A549 (cell line): Measurements from ENCODE around the gene SLC1A2. TPM values are rescaled to one million over a fixed set of nuclear protein-coding genes. Genes with fewer than 3 reads are reported as not detected.

Experiments used
- ATAC-seq, 2 experiments: fragments of 200-7000 bp in 1 of 2; fragments of >200 bp in 1 of 2; cut with Nextera tagmentation in 1 of 2; cut with Tn5 transposase in 1 of 2; 3 replicates each; pipeline versions ENCODE4 v1.8.0 to v1.9.1; 2018 to 2020; ENCODE audit warnings: mild to moderate bottlenecking in 1 of 2, moderate library complexity in 1 of 2
- CTCF ChIA-PET: fragments of 300-600 bp; sonication (Branson Sonifier 250); formaldehyde crosslinking; extraction: SDS; loops from one replicate; lab custom pipeline; 2021; ENCODE audit warnings: antibody characterized with exemption, inconsistent platforms; lab: Yijun Ruan, JAX
- POLR2A ChIA-PET: fragments of 350-600 bp; formaldehyde crosslinking; extraction: SDS; loops from one replicate; lab custom pipeline; 2021; ENCODE audit warnings: antibody characterized with exemption, inconsistent platforms; lab: Yijun Ruan, JAX
- DNase-seq, 2 experiments: peaks; one replicate each; pipeline versions ENCODE4 v3.0.0 to v3.0.0-alpha.2; 2011 to 2016; ENCODE audit warnings: low read depth in 1 of 2, low spot score in 1 of 2
- FAIRE-seq: peaks from 2 replicates; lab custom pipeline; 2011; peaks lifted over from hg19 to GRCh38; lab: Jason Lieb, UNC
- H3K27ac ChIP-seq, 2 experiments: fragments of >200 bp; sonication (Bioruptor Twin); formaldehyde crosslinking; 3 replicates each; pipeline ENCODE4 v1.5.1; 2016 to 2017
- H3K4me1 ChIP-seq: fragments of >200 bp; sonication (Bioruptor Twin); formaldehyde crosslinking; 3 replicates; pipeline ENCODE4 v1.6.1; 2016
- H3K4me2 ChIP-seq: fragments of >200 bp; sonication (Bioruptor Twin); formaldehyde crosslinking; 3 replicates; pipeline ENCODE4 v1.6.1; 2016
- H3K4me3 ChIP-seq: fragments of >200 bp; sonication (Bioruptor Twin); formaldehyde crosslinking; 3 replicates; pipeline ENCODE4 v1.5.1; 2016
- H3K9me3 ChIP-seq: fragments of >200 bp; sonication (Bioruptor Twin); formaldehyde crosslinking; 3 replicates; pipeline ENCODE4 v1.6.1; 2016
- E2F6 ChIP-seq: IDR thresholded peaks from 2 replicates; pipeline ENCODE4 v1.6.1; 2012; ENCODE audit warnings: low read depth, borderline replicate concordance
- EHF ChIP-seq: fragments of 250-450 bp; sonication (Bioruptor Pico); IDR thresholded peaks from 2 replicates; pipeline ENCODE4 v1.5.0; 2020; ENCODE audit warnings: mild to moderate bottlenecking
- ELK1 ChIP-seq: fragments of 150-350 bp; IDR thresholded peaks from 2 replicates; pipeline ENCODE4 v1.6.1; 2014; ENCODE audit warnings: low read depth, mild to moderate bottlenecking, low read length
- ESRRA ChIP-seq: fragments of 150-350 bp; IDR thresholded peaks from 2 replicates; pipeline ENCODE4 v1.6.1; 2014; ENCODE audit warnings: mild to moderate bottlenecking, low read length, borderline replicate concordance
- FOSL2 ChIP-seq, 2 experiments: fragments of 450-650 bp in 1 of 2; fragments of >200 bp in 1 of 2; sonication (Bioruptor Twin) in 1 of 2; formaldehyde crosslinking; IDR thresholded peaks; 2 replicates each; pipeline versions ENCODE4 v1.5.0 to v1.6.1; 2016 to 2020; ENCODE audit warnings: mild to moderate bottlenecking in 1 of 2, moderate library complexity in 1 of 2
- FOXS1 ChIP-seq: fragments of 250-450 bp; sonication (Bioruptor Pico); IDR thresholded peaks from 2 replicates; pipeline ENCODE4 v1.5.0; 2020; ENCODE audit warnings: mild to moderate bottlenecking, moderate library complexity
- GATA3 ChIP-seq: IDR thresholded peaks from 2 replicates; pipeline ENCODE4 v1.6.1; 2012; ENCODE audit warnings: borderline replicate concordance
- HOXA7 ChIP-seq: fragments of 250-450 bp; sonication (Bioruptor Pico); IDR thresholded peaks from 2 replicates; pipeline ENCODE4 v1.5.0; 2020; ENCODE audit warnings: mild to moderate bottlenecking, moderate library complexity
- JUN ChIP-seq, 2 experiments: fragments of >200 bp; sonication (Bioruptor Twin); formaldehyde crosslinking; IDR thresholded peaks; 2 replicates in 1 of 2; 3 replicates in 1 of 2; pipeline ENCODE4 v1.6.1; 2016 to 2017
- JUNB ChIP-seq: fragments of >200 bp; sonication (Bioruptor Twin); formaldehyde crosslinking; IDR thresholded peaks from 2 replicates; pipeline ENCODE4 v1.6.1; 2016
- KDM5A ChIP-seq: fragments of 200-600 bp; sonication (generic); IDR thresholded peaks from 2 replicates; pipeline ENCODE4 v1.6.1; 2016; ENCODE audit warnings: antibody characterized with exemption, mild to moderate bottlenecking
- MAZ ChIP-seq: fragments of 150-350 bp; IDR thresholded peaks from 2 replicates; pipeline ENCODE4 v1.6.1; 2014; ENCODE audit warnings: antibody characterized with exemption, low read depth, low read length, borderline replicate concordance
- NFE2L2 ChIP-seq: fragments of 150-350 bp; conservative IDR thresholded peaks from 2 replicates; pipeline ENCODE4 v1.6.1; 2014; ENCODE audit warnings: low read length
- NPAS2 ChIP-seq: fragments of 250-450 bp; sonication (Bioruptor Pico); IDR thresholded peaks from 2 replicates; pipeline ENCODE4 v1.8.0; 2022; ENCODE audit warnings: mild to moderate bottlenecking, moderate library complexity, borderline replicate concordance
- RNF2 ChIP-seq: fragments of 200-600 bp; sonication (generic); IDR thresholded peaks from 2 replicates; pipeline ENCODE4 v1.6.1; 2016; ENCODE audit warnings: low read depth, mild to moderate bottlenecking, antibody characterized with exemption, moderate library complexity, borderline replicate concordance
- TFCP2L1 ChIP-seq: fragments of 250-450 bp; sonication (Bioruptor Pico); IDR thresholded peaks from 2 replicates; pipeline ENCODE4 v1.5.0; 2021; ENCODE audit warnings: mild to moderate bottlenecking
- ZC3H11A ChIP-seq: fragments of 450-650 bp; IDR thresholded peaks from 2 replicates; pipeline ENCODE4 v1.6.1; 2014; ENCODE audit warnings: antibody characterized with exemption, mild to moderate bottlenecking
- ZNF302 ChIP-seq: fragments of 250-450 bp; sonication (Bioruptor Pico); IDR thresholded peaks from 2 replicates; pipeline ENCODE4 v1.9.0; 2021; ENCODE audit warnings: inconsistent platforms, mild to moderate bottlenecking, moderate library complexity
- WGBS: methylation state at CpG from one replicate; pipeline ENCODE4 v1.1.6; 2017; ENCODE audit errors: missing lambda C conversion rate; 5-methylcytosine and 5-hydroxymethylcytosine counted together
- polyA plus RNA-seq, 4 experiments: library from polyadenylated mRNA; depleted of rRNA in 3 of 4; stranded (reverse); fragments of >200 nt; fragmentation: RNase III in 1 of 4; extraction: RNeasy Plus Mini Kit Qiagen cat#74134 plus additional on column Dnase treatment in 1 of 4; gene quantifications; 2 replicates in 3 of 4; 3 replicates in 1 of 4; pipeline ENCODE4 v1.2.3, GENCODE V29; 2011 to 2017
- TF ChIP-seq, protein P1 (sequence below): fragments of 450-650 bp; IDR thresholded peaks from 2 replicates; pipeline ENCODE4 v1.6.1; 2014; ENCODE audit warnings: antibody characterized with exemption
- TF ChIP-seq, protein P2 (sequence below): IDR thresholded peaks from 2 replicates; pipeline ENCODE4 v1.6.1; 2012
- TF ChIP-seq, protein P3 (sequence below): fragments of >200 bp; sonication (Bioruptor Twin); formaldehyde crosslinking; IDR thresholded peaks from 3 replicates; pipeline ENCODE4 v1.6.1; 2016

SLC1A2 gene
- polyA plus RNA-seq, 2 of the 4 experiments (the other 2 are of a cell fraction), result 0.01 to 0.14 TPM

DNA sequence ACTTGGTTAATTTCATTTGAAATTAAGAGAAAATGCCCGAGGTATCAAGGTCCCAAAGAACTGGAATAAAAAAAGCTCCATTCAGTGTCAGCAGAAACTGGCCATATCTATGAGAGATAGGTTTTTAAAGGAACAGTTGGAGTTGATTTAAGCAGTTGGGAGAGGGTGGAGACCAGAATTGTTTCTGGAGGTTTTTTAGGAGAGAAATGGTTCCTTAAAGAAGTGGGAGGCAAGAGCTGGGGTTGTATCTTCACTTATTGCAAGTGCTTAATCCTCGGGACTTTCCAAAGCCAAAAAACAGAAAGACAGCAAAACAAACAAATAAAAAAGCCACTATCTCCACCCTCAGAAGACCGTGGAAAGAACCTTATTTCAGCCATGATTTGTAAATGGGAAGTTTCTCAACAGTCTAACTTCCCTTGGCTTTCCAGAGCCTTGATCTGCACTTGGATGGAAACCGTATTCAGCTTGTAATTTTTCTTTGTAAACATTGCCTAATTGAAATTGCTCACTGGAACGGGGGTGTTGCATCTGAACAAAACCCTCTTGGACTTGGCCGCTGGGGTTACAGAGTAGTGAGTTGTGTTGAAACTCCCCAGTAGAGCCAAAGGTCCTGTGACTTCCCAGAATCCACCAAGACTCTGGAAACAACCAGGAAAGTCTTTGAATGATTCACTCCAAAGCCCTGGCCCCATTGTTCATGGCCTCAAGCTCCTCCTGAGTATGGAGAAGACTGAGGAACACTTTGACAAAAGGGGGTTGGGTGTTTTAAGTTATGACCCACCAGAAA, 115.6 kb downstream of the SLC1A2 start (continued):
- TF ChIP-seq, protein P1, sequence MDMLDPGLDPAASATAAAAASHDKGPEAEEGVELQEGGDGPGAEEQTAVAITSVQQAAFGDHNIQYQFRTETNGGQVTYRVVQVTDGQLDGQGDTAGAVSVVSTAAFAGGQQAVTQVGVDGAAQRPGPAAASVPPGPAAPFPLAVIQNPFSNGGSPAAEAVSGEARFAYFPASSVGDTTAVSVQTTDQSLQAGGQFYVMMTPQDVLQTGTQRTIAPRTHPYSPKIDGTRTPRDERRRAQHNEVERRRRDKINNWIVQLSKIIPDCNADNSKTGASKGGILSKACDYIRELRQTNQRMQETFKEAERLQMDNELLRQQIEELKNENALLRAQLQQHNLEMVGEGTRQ, result no peak
- TF ChIP-seq GATA3 (peak; percentile 28; the same call in 1 of the 2 replicates), FOXS1 (no peak), JUNB (peak; percentile 34; the same call in 1 of the 2 replicates), ZNF302 (CRISPR knock-in tag) (no peak), E2F6 (no peak), TFCP2L1 (CRISPR knock-in tag) (no peak), ZC3H11A (no peak), HOXA7 (CRISPR knock-in tag) (no peak), NPAS2 (CRISPR knock-in tag) (no peak), MAZ (no peak), ELK1 (no peak), JUN (IDR thresholded peaks at IDR 0.05) (peak; percentile 63 to 68; a peak in 2 of 5 replicates), FOSL2 (IDR thresholded peaks at IDR 0.05) (no peak), FOSL2 (CRISPR knock-in tag; IDR thresholded peaks at IDR 0.05) (peak; percentile 42)
- TF ChIP-seq, protein P2, sequence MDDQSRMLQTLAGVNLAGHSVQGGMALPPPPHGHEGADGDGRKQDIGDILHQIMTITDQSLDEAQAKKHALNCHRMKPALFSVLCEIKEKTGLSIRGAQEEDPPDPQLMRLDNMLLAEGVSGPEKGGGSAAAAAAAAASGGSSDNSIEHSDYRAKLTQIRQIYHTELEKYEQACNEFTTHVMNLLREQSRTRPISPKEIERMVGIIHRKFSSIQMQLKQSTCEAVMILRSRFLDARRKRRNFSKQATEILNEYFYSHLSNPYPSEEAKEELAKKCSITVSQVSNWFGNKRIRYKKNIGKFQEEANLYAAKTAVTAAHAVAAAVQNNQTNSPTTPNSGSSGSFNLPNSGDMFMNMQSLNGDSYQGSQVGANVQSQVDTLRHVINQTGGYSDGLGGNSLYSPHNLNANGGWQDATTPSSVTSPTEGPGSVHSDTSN, result no peak
- TF ChIP-seq, protein P3, sequence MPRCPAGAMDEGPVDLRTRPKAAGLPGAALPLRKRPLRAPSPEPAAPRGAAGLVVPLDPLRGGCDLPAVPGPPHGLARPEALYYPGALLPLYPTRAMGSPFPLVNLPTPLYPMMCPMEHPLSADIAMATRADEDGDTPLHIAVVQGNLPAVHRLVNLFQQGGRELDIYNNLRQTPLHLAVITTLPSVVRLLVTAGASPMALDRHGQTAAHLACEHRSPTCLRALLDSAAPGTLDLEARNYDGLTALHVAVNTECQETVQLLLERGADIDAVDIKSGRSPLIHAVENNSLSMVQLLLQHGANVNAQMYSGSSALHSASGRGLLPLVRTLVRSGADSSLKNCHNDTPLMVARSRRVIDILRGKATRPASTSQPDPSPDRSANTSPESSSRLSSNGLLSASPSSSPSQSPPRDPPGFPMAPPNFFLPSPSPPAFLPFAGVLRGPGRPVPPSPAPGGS, result peak; percentile 67; the same call in 1 of the 3 replicates

DNA sequence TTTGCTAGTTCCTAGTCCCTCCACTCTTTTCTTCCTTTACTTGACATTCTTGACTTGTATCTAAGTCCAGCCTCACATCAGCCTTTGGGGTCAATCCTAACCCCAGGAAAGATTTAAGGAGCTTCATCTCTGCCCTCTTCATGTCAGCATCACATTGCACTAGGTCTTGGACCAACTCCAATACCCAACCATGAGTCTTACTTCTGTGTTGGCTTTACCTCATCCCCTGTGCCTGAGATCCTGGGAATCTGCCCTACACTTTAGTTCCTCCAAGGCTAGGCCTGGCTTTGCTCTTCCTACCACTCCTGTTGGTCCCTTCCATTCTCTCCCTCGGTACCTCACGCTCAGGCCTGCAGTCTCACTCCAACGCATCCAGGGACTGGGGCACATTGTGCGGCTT, 117.0 kb downstream of the SLC1A2 start:
- POLR2A ChIA-PET, result no interaction called here
- ATAC-seq, result no peak
- no peak for DNase-seq
- TF ChIP-seq ELK1, result no peak
- Histone ChIP-seq H3K4me2 (no peak overlapping the region), H3K4me3 (no peak overlapping the region), H3K4me1 (peaks cover 34% of the 10 kb centered on the region), H3K9me3 (no peaks in the 10 kb centered on the region), H3K27ac (peak overlapping the region; percentile 1 to 79; a peak in 5 of 6 replicates)
- FAIRE-seq, result no peak
- 97% methylated on average over 4 of the region's 4 CpGs for WGBS
- CTCF ChIA-PET, result no interaction called here

DNA sequence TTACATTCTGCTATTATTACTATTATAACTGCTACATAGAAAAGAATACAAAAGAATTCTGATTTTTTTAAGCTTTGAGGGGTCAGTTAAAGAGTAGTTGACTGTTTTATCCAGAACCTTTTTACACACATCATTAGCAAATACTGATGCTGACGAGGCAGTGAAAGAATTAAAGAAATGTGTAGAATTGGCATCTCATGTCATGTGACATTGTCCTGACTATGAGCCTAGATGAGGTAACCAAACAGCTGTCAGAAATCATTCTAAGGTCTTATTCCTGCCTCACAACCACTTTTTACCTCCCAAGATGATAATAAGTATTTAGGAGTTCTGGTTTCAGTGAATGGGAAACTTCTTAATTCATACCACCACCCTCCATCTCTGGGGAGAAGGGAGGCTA, 121.0 kb downstream of the SLC1A2 start:
- 67% methylated on average over 1 of the region's 1 CpG for WGBS
- Histone ChIP-seq H3K27ac (no peak overlapping the region), H3K9me3 (no peaks in the 10 kb centered on the region), H3K4me3 (no peak overlapping the region), H3K4me2 (no peak overlapping the region), H3K4me1 (peaks cover 9% of the 10 kb centered on the region; the same call in 2 of the 3 replicates)
- ChIA-PET POLR2A (no interaction called here), CTCF (no interaction called here)
- no peak for ATAC-seq
- DNase-seq, result no peak
- TF ChIP-seq ESRRA (no peak), RNF2 (no peak), KDM5A (no peak), EHF (CRISPR knock-in tag) (no peak), NFE2L2 (no peak)
- TF ChIP-seq, protein P2, result no peak
- TF ChIP-seq, protein P3, result no peak
- no peak for FAIRE-seq
